HG02678 (cell line): ENCODE results near the gene WDR75.
"Not testable (repeated sequence)": the region's sequence is repeated elsewhere in the genome, so short reads cannot be mapped to it uniquely, and the experiment has no call there.

Source experiments
- ATAC-seq: cut with Tn5 transposase; IDR thresholded peaks from one replicate; pipeline ENCODE4 v1.9.1; 2021; ENCODE audit warnings: mild to moderate bottlenecking, moderate library complexity; ENCODE audit not compliant: unreplicated experiment

Gene WDR75

GRCh38 chr2:189440947-189441708 lies at the start of gene WDR75:
Gene WDR75, plus strand, starts transcription at chr2:189441474. Its CDS starts 19 bp downstream, at chr2:189441493.
- ATAC-seq, result peak; percentile 85

GRCh38 chr2:189393440-189394111 lies 47.7 kb upstream of the WDR75 start:
- ATAC-seq, result no peak

DNA sequence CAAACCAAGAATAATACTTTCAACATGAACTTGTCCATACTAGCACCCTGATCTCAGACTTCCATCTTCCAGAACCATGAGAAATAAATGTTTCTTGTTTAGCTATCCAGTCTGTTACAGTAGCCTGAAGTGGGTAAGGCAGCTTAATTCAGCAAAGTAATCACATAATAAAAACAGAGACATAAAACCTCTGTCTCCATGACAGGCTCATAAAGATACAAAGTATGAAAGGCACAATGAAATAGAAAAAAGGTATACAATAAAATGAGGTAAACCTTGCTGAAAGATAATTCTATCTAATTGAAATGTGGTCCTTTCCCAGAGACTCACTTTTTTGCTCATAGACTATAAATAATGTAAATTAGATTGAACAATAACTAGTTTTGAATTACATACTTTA lies 46.7 kb upstream of the WDR75 start:
- ATAC-seq, result no peak

GRCh38 chr2:189402932-189403331 lies 38.3 kb upstream of the WDR75 start:
- no peak for ATAC-seq

DNA sequence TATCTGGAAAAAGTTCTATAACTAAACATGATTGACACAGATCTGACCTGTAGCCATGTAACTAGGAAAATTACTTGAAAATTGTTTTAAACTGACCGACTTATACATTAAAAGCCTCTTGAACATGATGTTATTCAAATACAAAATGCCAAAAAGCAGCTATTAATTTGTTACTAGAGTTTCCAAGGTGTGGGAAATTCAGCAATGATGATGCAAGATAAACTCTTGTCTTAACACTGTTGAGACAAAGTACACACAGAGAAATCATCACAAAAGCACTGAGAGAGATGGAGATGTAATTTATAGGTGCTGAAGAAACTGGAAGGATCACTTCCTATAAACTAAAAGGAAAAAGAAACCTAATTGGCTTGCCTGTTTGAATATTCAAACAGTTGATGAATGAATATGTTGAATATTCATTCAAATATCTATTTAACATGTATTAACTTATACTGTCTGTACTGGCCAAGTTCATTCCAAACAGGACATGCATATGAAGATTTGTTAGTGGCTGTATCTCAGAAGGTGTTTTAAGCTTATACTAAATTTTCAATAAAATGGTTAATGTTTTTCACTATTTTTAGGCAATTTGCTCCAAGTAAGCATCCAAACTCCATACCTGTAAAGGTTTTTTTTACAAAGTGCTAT lies 34.6 kb upstream of the WDR75 start:
- ATAC-seq, result no peak

DNA sequence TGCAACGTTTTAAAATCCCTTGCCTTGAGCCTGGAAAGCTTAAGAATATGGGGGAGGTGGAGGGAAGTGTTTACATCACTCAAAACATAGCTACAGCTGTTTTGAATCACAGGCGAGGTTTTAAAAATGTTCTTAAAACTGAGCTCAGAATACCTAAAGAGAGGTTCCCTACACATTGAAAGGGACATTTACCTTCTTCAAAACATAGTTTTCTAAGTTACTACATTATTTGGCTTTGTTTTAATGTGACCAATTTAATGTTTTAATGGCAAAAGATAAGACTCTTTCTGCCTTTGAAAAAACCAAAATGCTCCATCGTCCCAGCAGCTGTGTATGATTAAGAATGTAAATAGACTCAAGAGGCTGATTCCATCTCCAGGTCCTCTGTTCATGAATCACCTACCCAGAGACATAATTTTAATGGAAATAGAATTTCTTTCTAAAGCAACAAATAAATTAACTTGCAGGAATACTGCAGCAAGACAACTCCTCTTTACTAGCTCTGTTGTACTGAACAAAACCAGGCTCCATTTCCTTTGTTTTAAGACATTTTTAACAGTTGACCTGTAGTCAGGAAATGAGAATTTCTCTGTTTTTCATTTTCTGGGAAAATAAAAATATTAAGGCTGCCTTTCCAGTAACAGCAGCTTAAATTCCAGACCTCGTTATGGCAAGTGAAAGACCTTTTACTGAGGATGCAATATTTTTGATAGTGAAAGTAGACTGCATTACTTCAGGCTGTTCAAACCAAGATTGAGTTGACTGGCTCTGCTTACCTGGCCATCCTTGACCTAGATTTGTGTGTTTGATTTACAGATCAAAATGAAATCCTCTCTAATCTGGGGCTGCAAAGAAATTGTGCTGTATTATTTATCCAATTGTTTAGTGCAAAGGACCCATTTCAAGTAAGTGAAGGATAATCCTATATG lies 33.7 kb upstream of the WDR75 start:
- ATAC-seq, result no peak

DNA sequence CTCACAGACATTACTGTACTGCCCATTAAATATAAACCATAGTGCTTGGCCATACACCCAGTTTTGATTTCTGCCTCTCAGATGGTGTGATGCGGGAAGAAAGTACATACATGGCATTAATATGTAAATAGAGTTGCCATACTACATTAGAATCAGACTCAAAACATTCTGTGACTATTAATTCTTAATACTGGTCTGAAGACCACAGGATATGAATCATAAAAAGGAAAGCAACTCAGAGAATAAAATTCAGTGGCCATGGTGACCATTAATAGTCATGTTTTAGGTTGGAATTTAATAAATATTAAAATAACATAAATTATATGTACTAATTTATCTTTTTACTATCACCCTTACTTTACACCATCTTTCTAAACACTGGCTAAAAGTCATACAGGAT lies 33.0 kb upstream of the WDR75 start:
- no peak for ATAC-seq

- no peak for ATAC-seq
Measured at GRCh38 chr2:189409131-189409530, 32.1 kb upstream of the WDR75 start.

DNA sequence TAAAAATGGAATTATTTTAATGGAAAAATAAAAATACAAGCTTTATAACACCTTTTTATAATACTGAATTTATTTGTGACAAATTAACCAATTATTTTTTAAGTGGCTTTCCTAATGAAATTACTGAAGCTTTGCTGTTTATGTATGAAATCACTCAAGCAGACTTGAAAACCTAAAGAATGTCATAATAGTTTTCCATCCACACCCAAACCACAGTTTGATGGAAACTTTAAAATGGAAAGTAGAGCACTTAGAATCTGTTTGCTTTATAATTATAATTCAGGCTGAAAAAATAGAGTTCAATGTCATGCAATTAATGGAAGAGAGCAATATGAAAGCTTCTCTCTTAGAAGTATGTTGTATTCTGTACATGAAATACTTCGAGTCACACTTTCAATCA lies 31.6 kb upstream of the WDR75 start:
- no peak for ATAC-seq

- no peak for ATAC-seq
Measured at GRCh38 chr2:189411860-189412259, 29.4 kb upstream of the WDR75 start.

- peak; percentile 88 for ATAC-seq
Measured at GRCh38 chr2:189412330-189412953, 28.8 kb upstream of the WDR75 start.

- no peak for ATAC-seq
Measured at GRCh38 chr2:189413249-189413648, 28.0 kb upstream of the WDR75 start.

DNA sequence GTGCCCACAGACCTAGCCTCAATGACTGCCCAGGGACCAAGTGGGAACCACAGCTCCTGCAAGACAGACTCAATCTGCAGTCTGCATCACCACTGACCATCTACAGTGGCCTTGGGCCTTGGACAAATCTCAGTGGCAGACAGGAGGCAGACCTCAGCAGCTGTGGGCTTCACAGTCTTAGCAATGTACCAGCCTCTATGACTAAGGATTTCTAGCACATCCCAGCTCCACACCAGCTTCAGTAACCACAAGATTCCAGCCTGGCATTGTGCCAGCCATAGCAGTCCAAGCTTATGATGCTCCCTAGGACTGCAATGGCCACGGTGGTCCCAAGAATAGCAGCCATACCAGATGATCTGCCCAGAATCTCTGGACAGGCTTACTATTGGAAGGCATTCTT lies 19.6 kb upstream of the WDR75 start:
- no peak for ATAC-seq

GRCh38 chr2:189424961-189425360 lies 16.3 kb upstream of the WDR75 start:
- no peak for ATAC-seq

- ATAC-seq, result no peak
Measured at GRCh38 chr2:189425676-189426075, 15.6 kb upstream of the WDR75 start.

- ATAC-seq, result no peak
Measured at GRCh38 chr2:189426886-189427285, 14.4 kb upstream of the WDR75 start.

GRCh38 chr2:189427872-189428271 lies 13.4 kb upstream of the WDR75 start:
- ATAC-seq, result no peak

DNA sequence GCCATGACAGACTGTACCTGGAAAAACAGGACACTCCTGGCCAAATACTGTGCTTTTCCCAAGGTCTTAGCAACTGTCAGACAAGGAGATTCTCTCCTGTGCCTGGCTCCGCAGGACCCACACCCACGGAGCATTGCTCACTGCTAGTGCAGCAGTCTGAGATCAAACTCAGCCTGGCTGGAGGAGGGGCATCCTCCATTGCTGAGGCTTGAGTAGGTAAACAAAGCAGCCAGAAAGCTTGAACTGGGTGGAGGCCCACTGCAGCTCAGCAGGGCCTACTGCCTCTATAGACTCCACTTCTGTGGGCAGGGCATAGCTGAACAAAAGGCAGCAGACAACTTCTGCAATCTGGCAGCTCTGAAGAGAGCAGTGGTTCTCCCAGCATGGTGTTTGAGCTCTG lies 10.8 kb upstream of the WDR75 start:
- not testable (repeated sequence) for ATAC-seq

GRCh38 chr2:189435803-189436202 lies 5.5 kb upstream of the WDR75 start:
- not testable (repeated sequence) for ATAC-seq

DNA sequence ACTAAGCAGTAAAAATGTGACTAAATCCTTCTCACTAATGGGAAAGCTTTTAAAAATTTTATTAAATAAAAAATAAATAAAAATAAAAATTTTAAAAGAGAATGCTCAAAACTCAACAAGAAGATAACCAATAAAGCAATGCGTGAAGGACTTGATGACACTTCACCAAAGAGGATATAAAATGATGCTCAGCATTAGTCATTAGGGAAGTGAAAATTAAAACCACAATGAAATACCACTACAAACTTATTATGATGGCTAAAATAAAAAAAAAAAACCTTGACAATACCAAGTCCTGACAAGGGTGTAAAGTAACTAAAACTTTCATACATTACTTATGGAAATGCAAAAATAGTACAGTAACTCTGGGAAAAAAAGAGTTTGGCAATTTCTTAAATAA lies 3.3 kb upstream of the WDR75 start:
- ATAC-seq, result no peak
